ENCODE measurements around the gene RASL10A.

Gene RASL10A

GRCh38 chr22:29328566-29329500, 13.3 kb upstream of the RASL10A start:
- H3K9me3 ChIP-seq (ENCODE audit: low read length): no peaks in the 10 kb centered on the region
- H3K27ac ChIP-seq (ENCODE audit: low read depth, low read length): no peak overlapping the region
- H3K36me3 ChIP-seq (ENCODE audit: insufficient read depth, low read length): peaks cover 29% of the 10 kb centered on the region
- H3K4me3 ChIP-seq (ENCODE audit: low read depth in 1 of 2, low read length in 2 of 2): no peak overlapping the region
- no peaks in the 10 kb centered on the region for H3K4me1 ChIP-seq (ENCODE audit: insufficient read depth, low read length)
- H3K9ac ChIP-seq (ENCODE audit: low read length): no peak overlapping the region
- no peaks in the 10 kb centered on the region for H3K27me3 ChIP-seq (ENCODE audit: control insufficient read depth in 1 of 2, insufficient read depth in 2 of 2, low read length in 2 of 2)

DNA sequence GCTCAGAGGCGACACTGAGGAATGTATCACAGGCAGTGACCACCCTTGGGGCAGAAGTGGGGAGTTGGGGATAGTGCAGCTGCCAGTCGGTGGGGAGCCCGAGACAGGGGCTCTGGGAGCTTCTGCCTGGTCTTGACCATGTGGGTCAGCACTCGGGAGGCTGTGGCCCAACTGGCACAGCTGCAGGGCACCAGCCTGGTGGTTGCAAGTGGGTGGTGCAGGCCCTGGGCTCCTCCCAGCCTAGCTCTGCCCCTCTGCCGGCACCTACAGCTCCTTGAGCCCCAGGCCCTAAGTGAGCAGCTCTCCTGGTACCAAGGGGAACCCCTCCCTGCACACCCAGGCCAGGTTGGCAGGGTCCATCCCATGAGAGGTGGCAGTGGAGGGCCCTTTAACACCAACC, 12.6 kb upstream of the RASL10A start:
- Histone ChIP-seq H3K4me3 (ENCODE audit: low read depth in 1 of 2, low read length in 2 of 2) (no peak overlapping the region), H3K9me3 (ENCODE audit: low read length) (no peaks in the 10 kb centered on the region), H3K9ac (ENCODE audit: low read length) (no peak overlapping the region), H3K27ac (ENCODE audit: low read depth, low read length) (no peak overlapping the region), H3K27me3 (ENCODE audit: control insufficient read depth in 1 of 2, insufficient read depth in 2 of 2, low read length in 2 of 2) (no peaks in the 10 kb centered on the region), H3K4me1 (ENCODE audit: insufficient read depth, low read length) (no peaks in the 10 kb centered on the region), H3K36me3 (ENCODE audit: insufficient read depth, low read length) (peaks cover 25% of the 10 kb centered on the region)

DNA sequence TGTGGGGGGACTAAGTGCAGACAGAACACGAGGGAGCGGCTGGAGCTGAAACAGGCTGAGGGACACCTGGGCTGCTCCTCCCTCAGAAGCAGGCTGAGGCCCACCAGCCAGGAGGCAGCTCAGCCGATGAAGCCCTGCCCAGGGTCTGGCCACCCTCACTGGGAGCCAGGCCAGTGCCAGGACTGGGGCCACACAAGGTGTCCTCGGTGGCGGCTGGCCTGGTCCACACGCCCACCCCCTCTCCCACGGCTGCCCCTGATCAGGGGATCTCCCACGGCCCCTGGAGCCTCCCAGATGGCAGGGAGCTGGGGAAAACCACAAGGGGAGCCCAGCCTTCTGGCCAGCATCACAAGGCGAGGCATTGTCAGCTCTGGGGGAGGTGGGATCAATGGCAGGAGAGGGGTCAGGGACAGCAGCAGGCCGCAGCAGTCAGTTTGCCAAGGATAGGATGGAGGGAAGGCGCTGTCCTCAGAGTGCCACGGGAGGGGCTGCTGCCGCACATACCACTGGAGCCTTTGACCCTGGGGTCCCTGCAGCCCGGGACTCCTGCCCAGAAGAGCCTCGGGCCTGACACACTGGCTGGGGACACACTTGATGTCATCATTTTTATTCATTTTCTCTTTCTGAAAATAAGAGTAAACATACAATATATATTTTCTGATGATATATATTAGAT, 11.7 kb upstream of the RASL10A start:
- H3K4me3 ChIP-seq (ENCODE audit: low read depth in 1 of 2, low read length in 2 of 2): no peak overlapping the region
- no peaks in the 10 kb centered on the region for H3K27me3 ChIP-seq (ENCODE audit: control insufficient read depth in 1 of 2, insufficient read depth in 2 of 2, low read length in 2 of 2)
- H3K27ac ChIP-seq (ENCODE audit: low read depth, low read length): no peak overlapping the region
- no peaks in the 10 kb centered on the region for H3K9me3 ChIP-seq (ENCODE audit: low read length)
- H3K4me1 ChIP-seq (ENCODE audit: insufficient read depth, low read length): no peaks in the 10 kb centered on the region
- peaks cover 17% of the 10 kb centered on the region for H3K36me3 ChIP-seq (ENCODE audit: insufficient read depth, low read length)
- H3K9ac ChIP-seq (ENCODE audit: low read length): no peak overlapping the region

DNA sequence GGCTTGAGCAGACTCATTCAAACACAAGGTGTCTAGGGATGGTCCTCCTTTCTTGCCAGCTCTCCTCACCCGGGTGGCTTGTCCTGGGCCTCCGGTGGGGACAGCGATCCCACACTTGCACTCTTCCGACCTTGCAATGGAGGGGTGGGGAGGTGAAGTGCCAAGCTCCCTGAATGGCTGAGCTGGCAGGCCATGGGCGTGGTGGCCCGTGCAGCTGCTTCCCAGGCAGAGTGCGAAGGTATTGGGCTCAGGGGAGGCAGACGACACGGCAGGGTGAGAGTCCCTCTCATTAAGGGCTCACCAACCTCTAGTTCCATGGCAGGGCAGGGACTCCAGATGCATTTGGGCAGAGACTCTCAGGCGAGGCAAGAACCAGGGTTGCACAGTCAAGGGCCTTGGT, 11.0 kb upstream of the RASL10A start:
- no peaks in the 10 kb centered on the region for H3K27me3 ChIP-seq (ENCODE audit: control insufficient read depth in 1 of 2, insufficient read depth in 2 of 2, low read length in 2 of 2)
- H3K9ac ChIP-seq (ENCODE audit: low read length): no peak overlapping the region
- peaks cover 12% of the 10 kb centered on the region for H3K36me3 ChIP-seq (ENCODE audit: insufficient read depth, low read length)
- no peak overlapping the region for H3K4me3 ChIP-seq (ENCODE audit: low read depth in 1 of 2, low read length in 2 of 2)
- H3K27ac ChIP-seq (ENCODE audit: low read depth, low read length): no peak overlapping the region
- H3K9me3 ChIP-seq (ENCODE audit: low read length): no peaks in the 10 kb centered on the region
- H3K4me1 ChIP-seq (ENCODE audit: insufficient read depth, low read length): no peaks in the 10 kb centered on the region

DNA sequence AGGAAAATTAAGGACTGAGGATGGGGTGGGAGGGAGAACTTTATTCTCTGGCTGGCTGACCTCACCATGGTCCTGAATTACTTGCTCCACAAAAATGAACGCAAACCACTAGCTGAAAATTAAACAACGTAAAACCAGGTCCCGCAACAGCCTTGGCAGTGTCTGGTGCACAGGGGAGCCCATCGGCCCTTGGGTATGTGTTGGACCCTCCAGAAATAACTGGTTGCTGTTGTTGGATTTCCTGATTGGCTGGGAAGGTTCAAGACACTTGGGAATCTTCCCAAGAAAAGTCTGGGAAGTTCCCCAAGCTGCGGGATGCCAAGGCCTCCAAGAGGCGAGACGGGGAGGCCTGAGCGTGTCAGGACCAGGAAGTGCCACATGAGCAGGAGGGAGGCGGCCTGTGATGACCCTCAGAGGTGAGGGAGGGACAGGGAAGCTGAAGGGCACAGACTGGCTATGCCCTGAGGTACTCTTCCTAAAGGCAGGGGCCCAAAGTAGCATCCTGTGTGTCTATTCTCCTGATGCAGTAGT, 10.4 kb upstream of the RASL10A start:
- Histone ChIP-seq H3K9me3 (ENCODE audit: low read length) (no peaks in the 10 kb centered on the region), H3K36me3 (ENCODE audit: insufficient read depth, low read length) (peaks cover 5% of the 10 kb centered on the region), H3K9ac (ENCODE audit: low read length) (no peak overlapping the region), H3K4me3 (ENCODE audit: low read depth in 1 of 2, low read length in 2 of 2) (no peak overlapping the region), H3K27ac (ENCODE audit: low read depth, low read length) (no peak overlapping the region), H3K4me1 (ENCODE audit: insufficient read depth, low read length) (no peaks in the 10 kb centered on the region), H3K27me3 (ENCODE audit: control insufficient read depth in 1 of 2, insufficient read depth in 2 of 2, low read length in 2 of 2) (no peaks in the 10 kb centered on the region)

DNA sequence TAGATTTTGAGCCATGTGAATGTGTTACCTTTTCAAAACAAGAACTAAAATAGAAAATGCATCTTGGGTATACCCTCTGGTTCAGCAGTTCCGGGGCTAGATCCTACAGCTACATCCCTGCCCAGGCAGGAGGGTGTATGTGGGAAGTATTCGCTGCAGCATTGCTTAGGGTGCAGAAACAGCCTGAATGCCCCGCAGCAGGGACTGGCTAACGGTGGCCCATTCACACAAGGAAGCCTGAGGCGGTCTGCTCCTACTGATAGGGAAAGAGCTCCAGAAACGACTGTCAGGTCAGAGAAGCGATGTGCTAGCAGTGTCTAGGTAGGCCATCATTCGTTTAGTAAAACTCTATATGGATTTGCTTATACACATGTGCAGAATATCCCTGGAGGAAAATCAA, 9.9 kb upstream of the RASL10A start:
- H3K27ac ChIP-seq (ENCODE audit: low read depth, low read length): no peak overlapping the region

GRCh38 chr22:29323641-29324040, 8.1 kb upstream of the RASL10A start:
- Histone ChIP-seq H3K4me1 (ENCODE audit: insufficient read depth, low read length) (no peaks in the 10 kb centered on the region), H3K36me3 (ENCODE audit: insufficient read depth, low read length) (no peaks in the 10 kb centered on the region), H3K27ac (ENCODE audit: low read depth, low read length) (no peak overlapping the region), H3K9ac (ENCODE audit: low read length) (no peak overlapping the region), H3K4me3 (ENCODE audit: low read depth in 1 of 2, low read length in 2 of 2) (no peak overlapping the region), H3K27me3 (ENCODE audit: control insufficient read depth in 1 of 2, insufficient read depth in 2 of 2, low read length in 2 of 2) (no peaks in the 10 kb centered on the region), H3K9me3 (ENCODE audit: low read length) (no peaks in the 10 kb centered on the region)

More for the DNA sequence above, 9.9 kb upstream of the RASL10A start:
- Histone ChIP-seq H3K9me3 (ENCODE audit: low read length) (no peaks in the 10 kb centered on the region), H3K27me3 (ENCODE audit: control insufficient read depth in 1 of 2, insufficient read depth in 2 of 2, low read length in 2 of 2) (no peaks in the 10 kb centered on the region), H3K9ac (ENCODE audit: low read length) (no peak overlapping the region), H3K4me1 (ENCODE audit: insufficient read depth, low read length) (no peaks in the 10 kb centered on the region), H3K4me3 (ENCODE audit: low read depth in 1 of 2, low read length in 2 of 2) (no peak overlapping the region), H3K36me3 (ENCODE audit: insufficient read depth, low read length) (peaks cover 5% of the 10 kb centered on the region)

DNA sequence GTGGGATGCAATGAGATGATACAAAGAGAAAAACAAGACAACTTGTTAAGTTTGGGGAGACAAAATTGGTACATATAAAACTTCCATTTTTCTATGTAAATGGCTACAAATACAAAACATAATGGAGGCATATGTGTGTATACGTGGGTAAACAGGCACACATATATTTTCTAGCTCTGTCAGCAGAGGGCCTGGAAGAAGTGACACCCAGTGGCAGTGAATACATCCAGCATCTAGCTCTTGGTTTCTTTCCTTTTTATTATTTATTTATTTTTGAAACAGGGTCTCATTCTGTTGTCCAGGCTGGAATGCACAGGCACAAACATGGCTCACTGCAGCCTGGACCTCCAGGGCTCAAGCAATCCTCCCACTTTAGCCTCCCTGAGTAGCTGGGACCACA, 5.0 kb upstream of the RASL10A start:
- no peaks in the 10 kb centered on the region for H3K36me3 ChIP-seq (ENCODE audit: insufficient read depth, low read length)
- no peak overlapping the region for H3K4me3 ChIP-seq (ENCODE audit: low read depth in 1 of 2, low read length in 2 of 2)
- no peaks in the 10 kb centered on the region for H3K4me1 ChIP-seq (ENCODE audit: insufficient read depth, low read length)
- no peaks in the 10 kb centered on the region for H3K9me3 ChIP-seq (ENCODE audit: low read length)
- peaks cover 3 to 11% of the 10 kb centered on the region in 2 donors for H3K27me3 ChIP-seq (ENCODE audit: control insufficient read depth in 1 of 2, insufficient read depth in 2 of 2, low read length in 2 of 2)
- no peak overlapping the region for H3K9ac ChIP-seq (ENCODE audit: low read length)
- H3K27ac ChIP-seq (ENCODE audit: low read depth, low read length): no peak overlapping the region

DNA sequence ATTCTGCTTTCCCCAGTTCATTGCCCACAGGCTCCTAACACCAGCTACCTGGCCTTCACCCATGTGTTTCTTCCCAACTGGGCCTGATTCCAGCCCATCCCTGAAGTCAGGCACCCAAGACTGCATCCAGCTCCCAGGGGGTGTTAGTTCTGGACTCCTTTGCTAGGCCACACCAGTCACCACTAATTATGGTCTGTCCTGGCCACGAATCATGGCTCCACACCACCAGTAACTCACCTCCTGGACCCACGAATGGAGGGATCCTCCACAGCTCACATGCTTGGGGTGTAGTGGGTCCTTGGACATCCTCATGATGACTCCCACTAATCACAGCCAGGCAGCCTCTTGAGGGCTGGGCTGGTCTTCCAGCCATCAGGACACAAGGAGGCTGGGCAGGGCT, 3.6 kb upstream of the RASL10A start:
- Histone ChIP-seq H3K36me3 (ENCODE audit: insufficient read depth, low read length) (no peaks in the 10 kb centered on the region), H3K27ac (ENCODE audit: low read depth, low read length) (no peak overlapping the region), H3K9ac (ENCODE audit: low read length) (no peak overlapping the region), H3K27me3 (ENCODE audit: control insufficient read depth in 1 of 2, insufficient read depth in 2 of 2, low read length in 2 of 2) (peaks cover 11 to 21% of the 10 kb centered on the region in 2 donors), H3K4me3 (ENCODE audit: low read depth in 1 of 2, low read length in 2 of 2) (no peak overlapping the region), H3K4me1 (ENCODE audit: insufficient read depth, low read length) (peaks cover 7% of the 10 kb centered on the region), H3K9me3 (ENCODE audit: low read length) (no peaks in the 10 kb centered on the region)

- no peaks in the 10 kb centered on the region for H3K9me3 ChIP-seq (ENCODE audit: low read length)
- H3K36me3 ChIP-seq (ENCODE audit: insufficient read depth, low read length): no peaks in the 10 kb centered on the region
Measured at GRCh38 chr22:29317827-29318454, 2.4 kb upstream of the RASL10A start.

DNA sequence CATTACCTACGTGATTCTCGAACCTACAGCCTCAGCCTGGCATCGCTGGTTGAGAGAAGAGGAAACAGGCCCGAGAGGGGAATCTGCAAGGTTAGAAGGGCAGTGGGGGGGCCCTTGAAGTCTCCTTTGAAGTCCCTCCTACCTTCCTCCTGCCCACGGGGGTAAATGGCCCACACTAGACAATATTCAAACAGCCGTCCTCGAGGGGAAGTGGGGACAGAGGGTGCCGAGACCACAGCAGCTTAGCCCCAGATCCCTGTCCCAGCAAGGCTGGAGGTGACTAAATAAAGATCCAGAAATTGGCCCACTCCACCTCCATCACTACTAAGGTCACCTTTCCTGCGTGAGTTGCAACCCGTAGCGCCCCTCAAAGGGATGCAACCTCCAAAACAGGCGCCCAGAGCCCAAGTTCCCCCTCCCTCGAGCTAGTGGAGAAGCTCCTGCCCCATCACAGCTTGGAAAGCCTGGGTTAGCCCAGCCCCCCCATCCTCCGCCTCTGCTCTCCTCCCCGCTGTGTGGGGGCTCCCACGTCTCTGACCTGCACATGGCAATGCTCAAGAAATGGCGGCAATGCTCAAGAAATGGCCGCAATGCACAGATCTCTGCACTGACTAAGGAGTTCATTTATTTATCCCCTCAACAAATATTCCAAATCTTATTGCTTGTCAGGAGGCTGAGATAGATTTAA, 788 bp upstream of the RASL10A start:
- Histone ChIP-seq H3K27ac (ENCODE audit: low read depth, low read length) (no peak overlapping the region), H3K27me3 (ENCODE audit: control insufficient read depth in 1 of 2, insufficient read depth in 2 of 2, low read length in 2 of 2) (peaks cover 17 to 30% of the 10 kb centered on the region in 2 donors), H3K4me3 (ENCODE audit: low read depth in 1 of 2, low read length in 2 of 2) (no peak overlapping the region), H3K9ac (ENCODE audit: low read length) (no peak overlapping the region), H3K4me1 (ENCODE audit: insufficient read depth, low read length) (peaks cover 22% of the 10 kb centered on the region), H3K9me3 (ENCODE audit: low read length) (no peaks in the 10 kb centered on the region), H3K36me3 (ENCODE audit: insufficient read depth, low read length) (no peaks in the 10 kb centered on the region)

More at GRCh38 chr22:29317827-29318454, 2.4 kb upstream of the RASL10A start:
- Histone ChIP-seq H3K9ac (ENCODE audit: low read length) (no peak overlapping the region), H3K27me3 (ENCODE audit: control insufficient read depth in 1 of 2, insufficient read depth in 2 of 2, low read length in 2 of 2) (peaks cover 17 to 30% of the 10 kb centered on the region in 2 donors), H3K4me3 (ENCODE audit: low read depth in 1 of 2, low read length in 2 of 2) (no peak overlapping the region), H3K4me1 (ENCODE audit: insufficient read depth, low read length) (peaks cover 13% of the 10 kb centered on the region), H3K27ac (ENCODE audit: low read depth, low read length) (no peak overlapping the region)
